ENCODE measurements around the gene SDCBP2.

GRCh38 chr20:1310071-1310470 lies 18.9 kb downstream of the SDCBP2 start:
- TF ChIP-seq, protein P1, sequence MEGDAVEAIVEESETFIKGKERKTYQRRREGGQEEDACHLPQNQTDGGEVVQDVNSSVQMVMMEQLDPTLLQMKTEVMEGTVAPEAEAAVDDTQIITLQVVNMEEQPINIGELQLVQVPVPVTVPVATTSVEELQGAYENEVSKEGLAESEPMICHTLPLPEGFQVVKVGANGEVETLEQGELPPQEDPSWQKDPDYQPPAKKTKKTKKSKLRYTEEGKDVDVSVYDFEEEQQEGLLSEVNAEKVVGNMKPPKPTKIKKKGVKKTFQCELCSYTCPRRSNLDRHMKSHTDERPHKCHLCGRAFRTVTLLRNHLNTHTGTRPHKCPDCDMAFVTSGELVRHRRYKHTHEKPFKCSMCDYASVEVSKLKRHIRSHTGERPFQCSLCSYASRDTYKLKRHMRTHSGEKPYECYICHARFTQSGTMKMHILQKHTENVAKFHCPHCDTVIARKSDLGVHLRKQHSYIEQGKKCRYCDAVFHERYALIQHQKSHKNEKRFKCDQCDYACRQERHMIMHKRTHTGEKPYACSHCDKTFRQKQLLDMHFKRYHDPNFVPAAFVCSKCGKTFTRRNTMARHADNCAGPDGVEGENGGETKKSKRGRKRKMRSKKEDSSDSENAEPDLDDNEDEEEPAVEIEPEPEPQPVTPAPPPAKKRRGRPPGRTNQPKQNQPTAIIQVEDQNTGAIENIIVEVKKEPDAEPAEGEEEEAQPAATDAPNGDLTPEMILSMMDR (IDR thresholded peaks at IDR 0.05): no peak
- no peak for TF ChIP-seq EZH2 (IDR thresholded peaks at IDR 0.05; ENCODE audit: borderline replicate concordance, insufficient read depth, low read depth, low read length, poor library complexity, severe bottlenecking)
